GM23338 (cell line): ENCODE results near the gene UVRAG. TPM values are rescaled to one million over a fixed set of nuclear protein-coding genes. Genes with fewer than 3 reads are reported as not detected.
"Not testable (repeated sequence)": the region's sequence is repeated elsewhere in the genome, so short reads cannot be mapped to it uniquely, and the experiment has no call there.

Experiments used
- ATAC-seq: fragments of 200-7000 bp; cut with Tn5 transposase; 3 replicates; pipeline ENCODE4 v1.9.1; 2020
- DNase-seq: peaks from one replicate; pipeline ENCODE4 v3.0.0-alpha.2; 2015; ENCODE audit warnings: low spot score
- H2AFZ ChIP-seq: fragments of 200-600 bp; sonication (generic); 2 replicates; pipeline ENCODE4 v1.8.0; 2016; ENCODE audit warnings: antibody characterized with exemption, mild to moderate bottlenecking, moderate library complexity
- H3F3A ChIP-seq: fragments of 200-600 bp; sonication (generic); replicated peaks from 2 replicates; pipeline ENCODE4 v1.8.0; 2017; ENCODE audit warnings: antibody characterized with exemption, mixed run types, low read depth
- H3K27ac ChIP-seq: fragments of 200-600 bp; sonication (generic); 2 replicates; pipeline ENCODE4 v1.6.1; 2016; ENCODE audit warnings: low read depth
- H3K27me3 ChIP-seq: fragments of 200-600 bp; sonication (generic); 2 replicates; pipeline ENCODE4 v1.8.0; 2016; ENCODE audit warnings: mild to moderate bottlenecking, mixed run types, moderate library complexity; ENCODE audit not compliant: insufficient read depth
- H3K36me3 ChIP-seq: fragments of 200-600 bp; sonication (generic); 2 replicates; pipeline ENCODE4 v1.8.0; 2016; ENCODE audit warnings: mild to moderate bottlenecking; ENCODE audit not compliant: insufficient read depth
- H3K4me1 ChIP-seq: fragments of 200-600 bp; sonication (generic); 2 replicates; pipeline ENCODE4 v1.8.0; 2016; ENCODE audit warnings: mild to moderate bottlenecking, moderate library complexity; ENCODE audit not compliant: insufficient read depth
- H3K4me2 ChIP-seq: fragments of 200-600 bp; sonication (generic); 2 replicates; pipeline ENCODE4 v1.7.1; 2017; ENCODE audit warnings: mixed run types
- H3K4me3 ChIP-seq: fragments of 200-600 bp; sonication (generic); 2 replicates; pipeline ENCODE4 v1.6.1; 2016; ENCODE audit warnings: mixed run types
- H3K79me2 ChIP-seq: fragments of 200-600 bp; sonication (generic); replicated peaks from 2 replicates; pipeline ENCODE4 v1.8.0; 2017; ENCODE audit warnings: mild to moderate bottlenecking; ENCODE audit not compliant: insufficient read depth
- H3K9me2 ChIP-seq: fragments of 200-600 bp; sonication (generic); 2 replicates; pipeline ENCODE4 v1.8.0; 2017; ENCODE audit not compliant: insufficient read depth
- H4K20me1 ChIP-seq: fragments of 200-600 bp; sonication (generic); replicated peaks from 2 replicates; pipeline ENCODE4 v1.8.0; 2017; ENCODE audit warnings: mild to moderate bottlenecking; ENCODE audit not compliant: insufficient read depth
- H3K27ac Mint-ChIP-seq: 2 replicates; pipeline ENCODE4 v1.8.0; 2020; ENCODE audit warnings: inconsistent platforms, mild to moderate bottlenecking, moderate library complexity, mixed read lengths
- H3K27me3 Mint-ChIP-seq: 3 replicates; pipeline ENCODE4 v1.8.0; 2022; ENCODE audit warnings: low read depth, mild to moderate bottlenecking, moderate library complexity, mixed read lengths, inconsistent platforms; ENCODE audit not compliant: insufficient read depth, poor library complexity
- H3K36me3 Mint-ChIP-seq: 3 replicates; pipeline ENCODE4 v1.8.0; 2021; ENCODE audit warnings: low read depth, mild to moderate bottlenecking, inconsistent platforms, moderate library complexity, mixed read lengths
- H3K4me1 Mint-ChIP-seq: 3 replicates; pipeline ENCODE4 v1.8.0; 2020; ENCODE audit warnings: mild to moderate bottlenecking, inconsistent platforms, mixed read lengths
- H3K4me3 Mint-ChIP-seq: 3 replicates; pipeline ENCODE4 v1.8.0; 2021; ENCODE audit warnings: moderate library complexity, mild to moderate bottlenecking, inconsistent platforms, mixed read lengths
- H3K9me3 Mint-ChIP-seq: 3 replicates; pipeline ENCODE4 v1.8.0; 2020; ENCODE audit warnings: moderate library complexity, mild to moderate bottlenecking, inconsistent platforms, mixed read lengths
- EZH2phosphoT487 ChIP-seq: fragments of 200-600 bp; sonication (generic); IDR thresholded peaks from one replicate; pipeline ENCODE4 v1.8.1; 2018; ENCODE audit warnings: antibody characterized with exemption; ENCODE audit not compliant: unreplicated experiment
- JUNB ChIP-seq: IDR thresholded peaks from one replicate; pipeline ENCODE4 v1.6.1; 2016; ENCODE audit warnings: antibody characterized with exemption; ENCODE audit not compliant: unreplicated experiment
- REST ChIP-seq: IDR thresholded peaks from one replicate; pipeline ENCODE4 v1.6.1; 2018; ENCODE audit warnings: antibody characterized with exemption; ENCODE audit not compliant: unreplicated experiment
- ZNF462 ChIP-seq: fragments of 250-450 bp; sonication (Bioruptor Pico); IDR thresholded peaks from 2 replicates; pipeline ENCODE4 v1.5.0; 2020; ENCODE audit warnings: mild to moderate bottlenecking, moderate library complexity
- polyA plus RNA-seq: library from polyadenylated mRNA; unstranded; fragments of >200 nt; fragmentation: Nextera tagmentation; extraction: Ambion mirVana; gene quantifications from 2 replicates; pipeline ENCODE4 v1.2.1, GENCODE V29; 2016
- total RNA-seq: library from RNA; depleted of rRNA; stranded (reverse); fragments of >200 nt; shearing (Covaris generic); gene quantifications from 2 replicates; pipeline ENCODE4 v1.2.3, GENCODE V29; 2014

UVRAG gene
- total and polyA plus RNA-seq, 2 experiments from 2014 or later = 15.3 to 17.4 TPM

GRCh38 chr11:75879737-75880136, 64.7 kb downstream of the UVRAG start (continued):
- TF ChIP-seq ZNF462 (no peak), REST (no peak), JUNB (no peak), EZH2phosphoT487 (no peak)

GRCh38 chr11:75880343-75880742, 65.3 kb downstream of the UVRAG start:
- H3K4me3 Mint-ChIP-seq = not testable (repeated sequence)

More at GRCh38 chr11:75880343-75880742, 65.3 kb downstream of the UVRAG start:
- not testable (repeated sequence) for H3K27ac ChIP-seq, H3K4me3 ChIP-seq, H3K27ac Mint-ChIP-seq, H3K27me3 ChIP-seq, H3K79me2 ChIP-seq, H4K20me1 ChIP-seq, H3K9me2 ChIP-seq, ATAC-seq, H2AFZ ChIP-seq, H3K27me3 Mint-ChIP-seq, H3K36me3 ChIP-seq, H3F3A ChIP-seq, H3K36me3 Mint-ChIP-seq, H3K4me2 ChIP-seq, DNase-seq, H3K4me1 Mint-ChIP-seq, H3K4me1 ChIP-seq
- peaks cover 11% of the 10 kb centered on the region for H3K9me3 Mint-ChIP-seq
